Activated CD8-positive, alpha-beta memory T cell treated with anti-CD3 and anti-CD28 coated beads, Interleukin-2, amount 10 ng/mL, durations not matched to agents 7 days and 5 days (primary cell): ENCODE measurements around the gene TBCD. TPM values are rescaled to one million over a fixed set of nuclear protein-coding genes. Genes with fewer than 3 reads are reported as not detected.
"Not testable (repeated sequence)": the region's sequence is repeated elsewhere in the genome, so short reads cannot be mapped to it uniquely, and the experiment has no call there.

Experiments
- ATAC-seq: fragments of 150-1000 bp; cut with Tn5 transposase; one replicate; pipeline ENCODE4 v1.10.0; 2021; ENCODE audit warnings: moderate library complexity
- CTCF ChIA-PET: fragments of 350-600 bp; sonication (Branson Sonifier 250); formaldehyde crosslinking; loops from one replicate; lab custom pipeline; 2021; ENCODE audit warnings: antibody characterized with exemption; lab: Charles Lee
- DNase-seq: peaks from one replicate; pipeline ENCODE4 v3.0.0-alpha.2; 2020
- H3K27ac Mint-ChIP-seq: one replicate; pipeline ENCODE4 v1.8.0; 2021; ENCODE audit warnings: mild to moderate bottlenecking, mixed read lengths
- H3K27me3 Mint-ChIP-seq: one replicate; pipeline ENCODE4 v1.8.0; 2021; ENCODE audit warnings: mixed read lengths
- H3K36me3 Mint-ChIP-seq: one replicate; pipeline ENCODE4 v1.8.0; 2021; ENCODE audit warnings: mild to moderate bottlenecking, mixed read lengths
- H3K4me1 Mint-ChIP-seq: one replicate; pipeline ENCODE4 v1.8.0; 2021; ENCODE audit warnings: mixed read lengths
- H3K4me3 Mint-ChIP-seq: one replicate; pipeline ENCODE4 v1.8.0; 2021; ENCODE audit warnings: mild to moderate bottlenecking, moderate library complexity, mixed read lengths
- H3K9me3 Mint-ChIP-seq: one replicate; pipeline ENCODE4 v1.8.0; 2022; ENCODE audit warnings: low read depth, mixed read lengths
- total RNA-seq, 2 experiments: library from RNA; stranded (reverse); gene quantifications; one replicate each; pipeline ENCODE4 v1.2.3, GENCODE V29; 2021

Gene TBCD
- total RNA-seq, 2 experiments from 2014 or later = 105 to 157 TPM

DNA sequence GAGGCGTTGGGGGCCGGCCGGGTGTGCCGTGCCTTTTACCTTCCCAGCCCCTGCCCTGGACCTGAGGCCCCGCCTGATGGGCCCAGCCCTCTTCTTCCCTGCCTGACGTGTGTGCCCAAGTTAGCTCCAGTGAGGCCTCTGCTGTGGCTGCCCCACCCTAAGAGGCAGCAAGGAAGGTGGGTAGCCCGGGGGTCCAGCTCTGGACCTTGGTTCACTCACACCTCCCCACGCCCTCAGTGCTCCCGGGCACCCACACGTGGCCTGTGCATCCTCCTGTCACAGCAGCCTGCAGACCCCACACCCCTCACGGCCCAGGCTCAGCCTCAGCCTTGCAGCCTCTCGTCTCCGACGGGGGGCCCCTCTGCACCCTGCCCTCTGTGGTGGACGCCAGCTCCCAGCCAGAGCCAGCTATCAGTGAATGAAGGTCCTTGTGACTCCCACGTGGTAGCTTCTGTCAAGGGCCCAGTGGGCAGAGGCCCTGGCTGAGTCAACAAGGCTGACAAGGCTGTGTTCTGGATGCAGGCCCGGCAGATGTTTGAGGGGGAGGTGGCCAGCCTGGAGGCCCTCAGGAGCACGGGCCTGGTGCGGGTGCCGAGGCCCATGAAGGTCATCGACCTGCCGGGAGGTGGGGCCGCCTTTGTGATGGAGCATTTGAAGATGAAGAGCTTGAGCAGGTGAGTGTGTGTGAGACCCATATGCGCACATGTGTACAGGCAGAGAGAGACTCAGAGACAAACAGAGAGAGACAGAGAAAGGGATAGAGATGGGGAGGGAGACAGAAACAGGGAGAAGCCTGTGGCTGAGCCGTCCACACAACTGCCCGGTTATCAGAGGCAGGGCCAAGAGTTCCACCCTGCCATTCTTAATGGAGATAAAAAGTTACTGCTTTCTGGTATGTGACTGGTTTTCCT, 13.6 kb upstream of the TBCD start:
- no peak overlapping the region for H3K4me3 Mint-ChIP-seq
- ATAC-seq (no peak), DNase-seq (no peak)
- CTCF ChIA-PET = no interaction called here
- no peak overlapping the region for H3K27ac Mint-ChIP-seq
- H3K4me1 Mint-ChIP-seq = peaks cover 2% of the 10 kb centered on the region
- peaks cover 23% of the 10 kb centered on the region for H3K36me3 Mint-ChIP-seq
- H3K27me3 Mint-ChIP-seq = peaks cover 6% of the 10 kb centered on the region
- peaks cover 16% of the 10 kb centered on the region for H3K9me3 Mint-ChIP-seq

DNA sequence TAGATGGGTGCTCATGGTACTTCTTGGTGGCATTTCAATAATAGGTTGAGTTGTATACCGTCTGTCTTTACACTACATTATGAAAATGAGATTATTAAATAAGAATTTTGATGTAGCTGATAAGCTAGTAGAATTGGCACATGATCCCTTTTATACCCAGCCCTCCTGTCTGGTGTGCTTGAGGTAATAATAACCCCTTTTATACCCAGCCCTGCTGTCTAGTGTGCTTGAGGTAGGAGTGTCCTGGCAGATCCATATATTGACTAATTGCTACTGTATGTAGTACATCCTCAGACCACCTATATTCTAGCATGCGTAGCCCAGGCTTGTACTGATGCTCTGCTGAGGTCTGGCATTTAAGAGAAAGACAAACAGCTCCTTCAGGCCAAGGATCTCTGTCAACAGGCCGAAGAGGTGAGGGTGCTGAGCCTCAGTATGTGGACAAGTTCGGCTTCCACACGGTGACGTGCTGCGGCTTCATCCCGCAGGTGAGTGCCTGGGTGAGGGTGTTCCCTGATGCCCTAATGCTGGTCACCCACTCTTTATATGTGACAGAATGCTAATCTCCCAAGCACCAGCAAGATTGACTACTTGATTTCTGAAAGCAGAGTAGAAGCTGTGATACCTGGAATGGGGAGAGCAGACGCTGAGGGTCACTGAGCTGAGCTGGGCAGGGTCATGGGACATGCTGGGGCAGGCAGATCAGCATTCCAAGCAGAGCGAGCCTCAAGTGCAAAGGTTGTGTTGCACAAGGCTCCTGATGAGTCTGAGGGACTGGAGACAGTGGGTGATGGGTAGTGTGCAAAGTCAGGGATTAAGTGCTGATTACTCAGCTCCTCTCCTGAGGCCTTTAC, 10.7 kb upstream of the TBCD start:
- H3K36me3 Mint-ChIP-seq = peaks cover 18% of the 10 kb centered on the region
- H3K9me3 Mint-ChIP-seq = peaks cover 14% of the 10 kb centered on the region
- no peaks in the 10 kb centered on the region for H3K4me1 Mint-ChIP-seq
- no peak overlapping the region for H3K27ac Mint-ChIP-seq
- H3K27me3 Mint-ChIP-seq = peaks cover 3% of the 10 kb centered on the region
- CTCF ChIA-PET = interaction anchor here (0.7 to 1.1 kb wide), 2 partner anchors 27 to 1515 kb away, joined by 3 read pairs; no protein-coding TSS in a partner anchor
- no peak for ATAC-seq
- H3K4me3 Mint-ChIP-seq = no peak overlapping the region
- no peak for DNase-seq

DNA sequence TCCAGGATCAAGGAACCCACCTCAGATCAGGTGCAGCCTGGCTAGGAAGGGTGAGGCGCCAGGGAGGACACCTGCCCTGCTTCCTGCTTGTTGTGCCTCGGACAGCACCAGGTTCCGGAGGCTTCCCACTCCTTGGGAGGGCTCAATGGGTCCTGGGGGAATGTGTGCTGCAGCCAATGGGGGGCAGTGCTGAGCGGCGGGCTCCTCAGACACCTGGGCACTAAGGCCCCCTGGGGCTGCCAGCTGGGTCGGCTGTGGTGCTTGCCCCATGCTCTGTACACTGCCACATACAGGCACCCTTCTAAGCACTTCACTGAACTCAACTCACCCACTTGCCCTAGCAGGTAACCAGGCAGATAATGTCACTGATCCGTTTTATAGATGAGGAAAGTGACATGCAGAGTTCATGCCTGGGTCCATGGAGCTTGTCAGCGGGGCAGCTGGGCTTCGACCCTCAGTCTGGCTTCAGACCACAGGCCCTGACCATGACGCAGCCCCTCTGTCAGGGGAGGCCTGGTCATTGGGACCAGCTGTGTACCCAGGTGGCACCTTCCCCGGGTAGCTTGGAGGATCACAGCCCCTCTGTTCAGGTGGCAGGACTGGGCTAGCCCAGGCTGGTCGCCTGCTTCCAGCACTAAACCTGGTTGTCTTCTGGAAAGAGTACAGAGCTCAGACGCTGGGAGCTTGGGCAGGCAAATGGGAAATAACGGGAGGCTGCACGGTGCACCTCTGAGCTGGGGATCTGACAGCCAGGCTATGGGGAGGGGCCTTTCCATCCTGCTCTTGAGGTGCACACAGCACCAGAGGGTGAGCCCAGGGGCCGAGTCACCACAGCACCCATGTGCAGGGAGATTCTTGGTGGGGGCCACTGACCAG, 8.3 kb upstream of the TBCD start:
- Mint-ChIP-seq H3K27me3 (no peaks in the 10 kb centered on the region), H3K4me3 (no peak overlapping the region), H3K27ac (no peak overlapping the region), H3K36me3 (peaks cover 16% of the 10 kb centered on the region), H3K9me3 (peaks cover 14% of the 10 kb centered on the region), H3K4me1 (no peaks in the 10 kb centered on the region)
- CTCF ChIA-PET = no interaction called here
- DNase-seq (no peak), ATAC-seq (no peak)

DNA sequence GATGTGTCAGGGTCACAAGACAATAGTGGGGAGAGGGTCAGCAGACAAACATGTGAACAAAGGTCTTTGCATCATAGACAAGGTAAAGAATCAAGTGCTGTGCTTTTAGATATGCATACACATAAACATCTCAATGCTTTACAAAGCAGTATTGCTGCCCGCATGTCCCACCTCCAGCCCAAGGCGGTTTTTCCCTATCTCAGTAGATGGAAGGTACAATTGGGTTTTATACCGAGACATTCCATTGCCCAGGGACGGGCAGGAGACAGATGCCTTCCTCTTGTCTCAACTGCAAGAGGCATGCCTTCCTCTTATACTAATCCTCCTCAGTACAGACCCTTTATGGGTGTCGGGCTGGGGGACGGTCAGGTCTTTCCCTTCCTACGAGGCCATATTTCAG, 7.1 kb upstream of the TBCD start:
- H3K27ac Mint-ChIP-seq, DNase-seq, H3K4me1 Mint-ChIP-seq, ATAC-seq, H3K4me3 Mint-ChIP-seq, H3K27me3 Mint-ChIP-seq, CTCF ChIA-PET: not testable (repeated sequence)
- H3K9me3 Mint-ChIP-seq = peaks cover 14% of the 10 kb centered on the region
- H3K36me3 Mint-ChIP-seq = peaks cover 16% of the 10 kb centered on the region

DNA sequence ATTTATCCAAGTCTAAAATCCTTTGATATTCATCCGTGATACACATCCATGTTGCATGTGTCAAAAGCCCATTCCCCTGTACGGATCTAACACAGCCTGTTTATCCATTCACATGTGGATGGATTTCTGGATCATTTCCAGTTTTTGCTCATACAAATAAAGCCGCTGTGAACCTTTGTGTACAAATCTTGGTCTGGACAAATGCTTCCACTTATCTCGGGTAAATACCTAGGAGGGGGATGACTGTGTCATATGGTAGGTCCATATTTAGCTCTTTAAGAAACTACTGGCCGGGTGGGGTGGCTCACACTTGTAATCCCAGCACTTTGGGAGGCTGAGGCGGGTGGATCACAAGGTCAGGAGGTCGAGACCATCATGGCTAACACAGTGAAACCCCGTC, 6.3 kb upstream of the TBCD start:
- peaks cover 8% of the 10 kb centered on the region for H3K9me3 Mint-ChIP-seq
- peaks cover 13% of the 10 kb centered on the region for H3K36me3 Mint-ChIP-seq
- no peaks in the 10 kb centered on the region for H3K27me3 Mint-ChIP-seq
- ATAC-seq (no peak), DNase-seq (no peak)
- peaks cover 3% of the 10 kb centered on the region for H3K4me1 Mint-ChIP-seq
- CTCF ChIA-PET = no interaction called here
- no peak overlapping the region for H3K27ac Mint-ChIP-seq
- no peak overlapping the region for H3K4me3 Mint-ChIP-seq

DNA sequence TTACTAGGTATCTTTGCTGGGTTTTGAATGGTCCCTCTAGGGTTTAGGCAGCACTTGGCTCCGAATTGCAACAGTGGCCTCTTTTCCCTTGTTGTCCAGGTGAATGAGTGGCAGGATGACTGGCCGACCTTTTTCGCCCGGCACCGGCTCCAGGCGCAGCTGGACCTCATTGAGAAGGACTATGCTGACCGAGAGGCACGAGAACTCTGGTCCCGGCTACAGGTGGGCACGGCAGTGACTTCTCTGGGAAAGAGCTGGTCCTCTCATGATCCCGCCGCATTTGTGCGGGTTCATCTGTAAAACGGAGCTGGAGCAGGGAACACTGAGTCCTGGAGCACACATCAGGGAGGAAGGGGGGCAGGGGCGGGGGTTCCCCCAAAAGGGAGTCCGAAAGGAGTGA, 3.1 kb upstream of the TBCD start:
- ATAC-seq = no peak
- Mint-ChIP-seq H3K4me1 (peaks cover 13% of the 10 kb centered on the region), H3K4me3 (no peak overlapping the region), H3K27me3 (no peaks in the 10 kb centered on the region), H3K9me3 (peaks cover 2% of the 10 kb centered on the region), H3K27ac (no peak overlapping the region), H3K36me3 (no peaks in the 10 kb centered on the region)
- CTCF ChIA-PET = interaction anchor here (1.1 kb wide), 1 partner anchor 32 kb away, joined by 3 read pairs; no protein-coding TSS in a partner anchor
- DNase-seq = no peak

DNA sequence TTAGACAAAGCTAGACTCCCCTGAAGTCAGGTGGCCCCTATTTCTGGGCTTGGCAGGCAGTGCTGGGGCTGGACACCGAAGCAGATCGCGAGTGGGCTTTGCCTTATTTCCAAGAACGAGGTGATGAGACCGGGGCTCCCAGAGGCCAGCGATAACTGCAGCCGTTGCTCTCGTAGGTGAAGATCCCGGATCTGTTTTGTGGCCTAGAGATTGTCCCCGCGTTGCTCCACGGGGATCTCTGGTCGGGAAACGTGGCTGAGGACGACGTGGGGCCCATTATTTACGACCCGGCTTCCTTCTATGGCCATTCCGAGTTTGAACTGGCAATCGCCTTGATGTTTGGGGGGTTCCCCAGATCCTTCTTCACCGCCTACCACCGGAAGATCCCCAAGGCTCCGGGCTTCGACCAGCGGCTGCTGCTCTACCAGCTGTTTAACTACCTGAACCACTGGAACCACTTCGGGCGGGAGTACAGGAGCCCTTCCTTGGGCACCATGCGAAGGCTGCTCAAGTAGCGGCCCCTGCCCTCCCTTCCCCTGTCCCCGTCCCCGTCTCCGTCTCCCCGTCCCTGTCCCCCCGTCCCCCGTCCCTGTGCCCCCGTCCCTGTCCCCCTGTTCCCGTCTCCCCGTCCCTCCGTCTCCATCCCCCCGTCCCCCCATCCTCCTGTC, 1.5 kb upstream of the TBCD start:
- Mint-ChIP-seq H3K27me3 (no peaks in the 10 kb centered on the region), H3K4me1 (peaks cover 22% of the 10 kb centered on the region), H3K36me3 (no peaks in the 10 kb centered on the region), H3K27ac (no peak overlapping the region), H3K4me3 (peak overlapping the region; percentile 45), H3K9me3 (peaks cover 2% of the 10 kb centered on the region)
- no peak for ATAC-seq
- CTCF ChIA-PET = no interaction called here
- DNase-seq = no peak

DNA sequence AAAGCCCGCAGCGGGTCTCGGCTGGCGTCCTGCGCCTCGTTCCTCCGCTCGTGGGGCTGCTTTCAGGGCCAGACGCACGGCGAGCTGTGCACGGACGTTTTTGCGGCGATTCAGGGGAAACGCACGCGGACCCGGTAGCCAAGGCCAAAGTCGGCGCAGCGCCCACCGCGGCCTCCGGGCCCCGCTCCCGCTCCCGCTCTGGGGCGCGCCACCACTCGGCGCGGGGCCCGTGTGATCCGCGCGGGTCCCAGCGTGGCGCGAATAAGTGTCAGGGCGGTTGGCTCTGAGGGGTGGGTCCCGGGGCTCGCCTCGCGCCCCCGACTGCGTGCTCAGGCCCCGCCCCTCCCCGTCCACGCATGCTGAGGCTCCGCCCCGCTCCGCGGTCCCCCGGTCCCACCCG, 694 bp upstream of the TBCD start:
- DNase-seq (no peak), ATAC-seq (peak; percentile 59)
- H3K4me1 Mint-ChIP-seq = peaks cover 22% of the 10 kb centered on the region
- H3K27me3 Mint-ChIP-seq = no peaks in the 10 kb centered on the region
- no peak overlapping the region for H3K27ac Mint-ChIP-seq
- H3K4me3 Mint-ChIP-seq = peak overlapping the region; percentile 15
- H3K36me3 Mint-ChIP-seq = no peaks in the 10 kb centered on the region
- H3K9me3 Mint-ChIP-seq = no peaks in the 10 kb centered on the region
- CTCF ChIA-PET = no interaction called here

DNA sequence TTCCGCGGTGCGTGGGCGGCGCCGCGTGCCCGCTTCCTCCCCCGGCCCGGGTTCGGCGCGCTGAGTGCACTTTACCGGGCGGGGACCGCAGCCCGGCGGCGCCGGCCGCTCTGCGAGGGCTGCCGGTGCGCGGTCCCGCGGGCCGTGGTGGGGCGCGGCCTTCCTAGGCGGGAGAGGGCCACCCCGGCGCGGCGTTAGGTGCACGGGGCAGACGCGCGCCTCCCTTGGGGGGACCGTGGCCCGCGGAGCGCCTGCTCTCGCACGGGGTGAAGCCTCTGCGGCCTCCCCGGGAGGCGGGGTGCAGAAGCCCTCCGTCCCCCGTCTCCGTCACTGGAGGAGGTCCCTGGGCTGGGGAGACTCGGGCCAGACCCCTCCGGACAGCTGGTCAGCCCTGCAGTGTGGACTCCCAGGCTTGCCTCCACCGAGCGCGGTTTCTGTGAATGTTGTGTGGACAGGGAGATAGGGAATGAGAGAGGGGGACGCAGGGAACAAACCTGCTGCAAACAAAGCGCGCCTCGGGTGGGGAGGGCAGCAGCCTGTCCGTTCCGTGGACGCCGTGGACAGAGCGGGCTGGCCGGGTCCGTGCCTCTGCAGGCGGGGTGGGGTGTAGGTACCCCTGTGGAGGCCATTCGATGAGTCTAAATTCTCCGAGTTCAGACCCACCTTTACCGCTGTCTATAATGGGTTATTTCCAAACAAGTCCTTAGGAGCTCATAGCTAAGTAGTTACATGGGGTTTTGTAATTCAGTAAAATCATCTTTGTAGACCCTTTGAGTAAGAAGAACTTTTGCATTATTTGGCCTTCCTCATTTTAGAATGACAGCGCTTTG, 721 bp downstream of the TBCD start:
- CTCF ChIA-PET = interaction anchor here (1.0 to 1.3 kb wide), 3 partner anchors 13 to 17 kb away, joined by 4 to 5 read pairs (median 4); no protein-coding TSS in a partner anchor
- peak; percentile 55 for DNase-seq
- peak; percentile 34 for ATAC-seq
- Mint-ChIP-seq H3K27ac (no peak overlapping the region), H3K27me3 (no peaks in the 10 kb centered on the region), H3K9me3 (no peaks in the 10 kb centered on the region), H3K4me3 (peak overlapping the region; percentile 83), H3K4me1 (peaks cover 22% of the 10 kb centered on the region), H3K36me3 (no peaks in the 10 kb centered on the region)

DNA sequence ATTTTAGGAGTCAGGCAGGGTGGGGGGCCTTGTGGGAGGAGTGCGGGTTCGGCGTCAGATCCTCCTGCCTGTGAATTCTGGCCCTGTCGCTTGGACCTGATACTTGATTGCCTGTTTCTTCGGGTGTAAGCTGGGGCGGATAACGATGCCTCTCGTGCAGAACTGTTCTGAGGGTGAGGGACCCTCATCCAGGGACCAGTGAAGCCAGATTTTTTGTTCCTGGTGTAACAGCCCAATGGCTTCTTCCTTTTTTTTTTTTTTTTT, 1.3 kb downstream of the TBCD start:
- DNase-seq = no peak
- peak overlapping the region; percentile 83 for H3K4me3 Mint-ChIP-seq
- no peak for ATAC-seq
- no peaks in the 10 kb centered on the region for H3K36me3 Mint-ChIP-seq
- peaks cover 22% of the 10 kb centered on the region for H3K4me1 Mint-ChIP-seq
- H3K27ac Mint-ChIP-seq = no peak overlapping the region
- no peaks in the 10 kb centered on the region for H3K27me3 Mint-ChIP-seq
- CTCF ChIA-PET = interaction anchor here (1.0 to 1.3 kb wide), 3 partner anchors 12 to 17 kb away, joined by 4 to 5 read pairs (median 4); no protein-coding TSS in a partner anchor
- no peaks in the 10 kb centered on the region for H3K9me3 Mint-ChIP-seq

DNA sequence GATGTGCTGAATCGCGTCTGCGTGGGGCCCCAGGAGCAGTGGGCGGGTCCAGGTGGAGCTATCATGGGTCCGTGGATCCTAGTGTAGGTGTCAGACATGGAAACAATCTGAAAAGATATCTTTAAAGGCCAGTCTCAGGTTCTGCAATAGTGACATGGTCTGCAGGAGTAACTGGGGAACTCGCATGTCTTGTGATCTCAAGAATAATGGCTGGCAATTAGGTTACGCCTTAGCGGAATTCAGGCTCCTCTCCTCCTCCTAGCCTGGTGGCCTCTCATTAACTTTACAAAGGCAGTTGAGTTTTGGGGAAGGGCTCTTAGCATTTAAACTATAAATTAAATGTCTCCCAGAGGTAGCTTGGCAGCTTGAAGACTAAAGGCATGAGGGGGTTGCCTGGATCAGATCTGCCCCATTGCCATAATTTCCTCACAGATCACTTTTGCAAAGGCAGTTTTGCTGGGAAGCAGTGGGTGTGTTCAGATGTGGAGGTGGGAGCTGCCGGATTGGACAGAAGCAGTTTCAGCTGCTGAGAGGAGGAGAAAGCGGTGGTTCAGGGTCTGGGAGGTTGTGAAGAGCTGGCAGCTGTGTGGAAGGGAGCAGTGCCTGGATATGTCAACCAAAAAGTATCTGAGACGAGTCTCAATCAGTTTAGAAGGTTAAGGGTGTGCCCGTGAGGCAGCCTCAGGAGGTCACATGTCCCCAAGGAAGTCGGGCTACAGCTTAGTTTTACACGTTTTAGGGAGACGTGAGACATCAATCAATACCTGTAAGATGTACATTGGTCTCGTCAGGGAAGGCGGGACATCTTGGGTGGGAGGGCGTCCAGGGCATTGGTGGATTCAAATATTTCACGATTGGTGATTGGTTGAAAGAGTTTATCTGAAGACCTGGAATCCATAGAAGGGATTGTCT, 2.7 kb downstream of the TBCD start:
- no peaks in the 10 kb centered on the region for H3K27me3 Mint-ChIP-seq
- ATAC-seq = no peak
- no peak overlapping the region for H3K27ac Mint-ChIP-seq
- CTCF ChIA-PET = interaction anchor here (1.6 kb wide), 1 partner anchor 86 kb away, joined by 3 read pairs; no protein-coding TSS in a partner anchor
- peaks cover 22% of the 10 kb centered on the region for H3K4me1 Mint-ChIP-seq
- no peaks in the 10 kb centered on the region for H3K9me3 Mint-ChIP-seq
- no peak overlapping the region for H3K4me3 Mint-ChIP-seq
- no peaks in the 10 kb centered on the region for H3K36me3 Mint-ChIP-seq
- no peak for DNase-seq
